ENCODE measurements around the gene GABRR2.

GABRR2 gene

GRCh38 chr6:89212472-89212871 is 102.6 kb downstream of the GABRR2 start:
- DNase-seq (ENCODE audit: low spot score): no peak
- FAIRE-seq: no peak

DNA sequence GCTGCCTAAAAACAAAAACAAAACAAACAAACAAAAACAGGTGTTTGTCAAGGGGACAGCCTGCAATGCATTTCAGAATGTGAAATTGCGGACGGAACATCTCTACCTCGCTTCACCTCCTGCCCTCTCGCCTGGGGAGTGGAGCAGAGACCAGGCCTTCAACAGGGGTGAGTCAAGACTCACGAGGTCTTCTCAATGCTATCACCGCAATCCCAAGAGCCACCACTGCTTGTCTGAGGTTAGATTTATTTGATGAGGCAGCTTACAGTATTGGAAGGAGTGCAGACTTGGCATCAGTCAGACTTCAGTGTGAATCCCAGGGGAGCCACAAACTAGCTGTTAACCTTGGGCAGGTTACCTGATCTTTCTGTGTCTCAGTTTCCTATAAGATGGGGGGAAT is 105.6 kb downstream of the GABRR2 start:
- FAIRE-seq (no peak), DNase-seq (ENCODE audit: low spot score) (no peak)

DNA sequence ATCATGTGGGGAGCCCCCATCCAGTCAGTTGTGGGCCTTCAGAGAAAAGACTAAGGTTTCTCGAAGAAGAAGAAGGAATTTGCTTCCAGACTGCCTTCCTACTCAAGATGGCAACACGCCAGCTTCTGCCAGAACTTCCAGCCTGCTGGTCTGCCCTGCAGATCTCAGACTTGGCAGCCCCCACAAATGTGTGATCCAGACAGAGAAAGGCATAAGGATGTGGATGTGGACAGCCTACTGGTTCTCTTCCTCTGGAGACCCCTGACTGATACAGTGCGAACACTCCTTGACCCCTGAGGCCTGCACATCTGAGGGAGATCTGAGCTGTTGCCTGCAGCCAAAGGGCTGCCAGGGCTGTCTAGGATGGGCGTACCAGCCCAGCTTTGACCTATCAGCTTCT is 106.5 kb downstream of the GABRR2 start:
- FAIRE-seq (no peak), DNase-seq (ENCODE audit: low spot score) (no peak)
